ENCODE measurements around the gene KHDRBS2. TPM values are rescaled to one million over a fixed set of nuclear protein-coding genes. Genes with fewer than 3 reads are reported as not detected.

The KHDRBS2 gene
- polyA plus RNA-seq, 1 donor (not counting 4 experiments of a cell fraction or from before 2014, with no cell fraction given) = not detected

DNA sequence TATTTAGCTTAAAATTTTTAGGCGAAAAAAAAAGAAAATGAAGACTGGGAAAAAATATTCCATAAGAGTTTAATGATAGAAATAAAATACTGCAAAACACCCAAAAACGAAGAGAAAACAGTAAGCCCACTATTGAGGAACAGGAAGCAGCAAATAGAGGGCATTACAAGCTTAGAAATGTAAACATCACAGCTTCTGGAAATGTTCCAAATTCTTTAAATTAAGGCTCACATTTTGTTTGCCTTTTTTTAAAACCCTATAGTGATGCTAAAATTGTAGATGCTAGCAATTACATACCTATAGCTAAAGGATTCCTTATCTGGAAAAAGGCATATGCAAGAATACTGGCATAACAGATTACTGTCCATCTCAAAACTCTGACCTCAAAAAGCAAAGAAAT is 248.6 kb downstream of the KHDRBS2 start:
- Histone ChIP-seq H3K9ac (ENCODE audit: control insufficient read depth, extremely low read depth, insufficient read depth, low read length) (no peak overlapping the region), H3K9me1 (ENCODE audit: control insufficient read depth, extremely low read depth, insufficient read depth, low read length) (no peaks in the 10 kb centered on the region), H3K4me2 (ENCODE audit: control insufficient read depth, extremely low read depth, insufficient read depth, low read depth, low read length) (no peak overlapping the region), H3K36me3 (ENCODE audit: control insufficient read depth in 2 of 2, extremely low read depth in 1 of 2, insufficient read depth in 2 of 2, low read length in 2 of 2) (no peaks in the 10 kb centered on the region), H4K20me1 (ENCODE audit: control insufficient read depth, extremely low read depth, insufficient read depth, low read length) (no peaks in the 10 kb centered on the region), H3K79me2 (ENCODE audit: control insufficient read depth, insufficient read depth, low read length) (no peaks in the 10 kb centered on the region), H3K27me3 (ENCODE audit: control insufficient read depth, extremely low read depth, insufficient read depth, low read length) (no peaks in the 10 kb centered on the region), H3K9me3 (ENCODE audit: control insufficient read depth, low read depth, low read length) (peaks cover 2% of the 10 kb centered on the region), H2AFZ (ENCODE audit: control insufficient read depth, low read length) (no peak overlapping the region), H3K4me3 (ENCODE audit: control insufficient read depth in 2 of 3, extremely low read depth in 1 of 3, insufficient read depth in 2 of 3, low read depth in 1 of 3, low read length in 3 of 3) (no peak overlapping the region), H3K4me1 (ENCODE audit: control insufficient read depth, extremely low read depth, insufficient read depth, low read length) (no peaks in the 10 kb centered on the region), H3K27ac (ENCODE audit: control insufficient read depth, insufficient read depth, low read length) (no peak overlapping the region)
- dilution Hi-C loops (cut with MboI; ENCODE audit: extremely low pct_ligation_motif_present, low sequenced_read_pairs) = no loop called here
- FAIRE-seq (no peak), DNase-seq (ENCODE audit: low read depth, low spot score) (no peak)
- TF ChIP-seq, protein P1, sequence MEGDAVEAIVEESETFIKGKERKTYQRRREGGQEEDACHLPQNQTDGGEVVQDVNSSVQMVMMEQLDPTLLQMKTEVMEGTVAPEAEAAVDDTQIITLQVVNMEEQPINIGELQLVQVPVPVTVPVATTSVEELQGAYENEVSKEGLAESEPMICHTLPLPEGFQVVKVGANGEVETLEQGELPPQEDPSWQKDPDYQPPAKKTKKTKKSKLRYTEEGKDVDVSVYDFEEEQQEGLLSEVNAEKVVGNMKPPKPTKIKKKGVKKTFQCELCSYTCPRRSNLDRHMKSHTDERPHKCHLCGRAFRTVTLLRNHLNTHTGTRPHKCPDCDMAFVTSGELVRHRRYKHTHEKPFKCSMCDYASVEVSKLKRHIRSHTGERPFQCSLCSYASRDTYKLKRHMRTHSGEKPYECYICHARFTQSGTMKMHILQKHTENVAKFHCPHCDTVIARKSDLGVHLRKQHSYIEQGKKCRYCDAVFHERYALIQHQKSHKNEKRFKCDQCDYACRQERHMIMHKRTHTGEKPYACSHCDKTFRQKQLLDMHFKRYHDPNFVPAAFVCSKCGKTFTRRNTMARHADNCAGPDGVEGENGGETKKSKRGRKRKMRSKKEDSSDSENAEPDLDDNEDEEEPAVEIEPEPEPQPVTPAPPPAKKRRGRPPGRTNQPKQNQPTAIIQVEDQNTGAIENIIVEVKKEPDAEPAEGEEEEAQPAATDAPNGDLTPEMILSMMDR (optimal IDR thresholded peaks at IDR 0.05 in 1 of 3, IDR thresholded peaks at IDR 0.05 in 1 of 3, conservative IDR thresholded peaks at IDR 0.05 in 1 of 3; ENCODE audit: extremely low read depth in 1 of 3, insufficient read depth in 2 of 3, low read length in 3 of 3) = no peak
- no peak for TF ChIP-seq EZH2 (IDR thresholded peaks at IDR 0.05; ENCODE audit: low read length)

DNA sequence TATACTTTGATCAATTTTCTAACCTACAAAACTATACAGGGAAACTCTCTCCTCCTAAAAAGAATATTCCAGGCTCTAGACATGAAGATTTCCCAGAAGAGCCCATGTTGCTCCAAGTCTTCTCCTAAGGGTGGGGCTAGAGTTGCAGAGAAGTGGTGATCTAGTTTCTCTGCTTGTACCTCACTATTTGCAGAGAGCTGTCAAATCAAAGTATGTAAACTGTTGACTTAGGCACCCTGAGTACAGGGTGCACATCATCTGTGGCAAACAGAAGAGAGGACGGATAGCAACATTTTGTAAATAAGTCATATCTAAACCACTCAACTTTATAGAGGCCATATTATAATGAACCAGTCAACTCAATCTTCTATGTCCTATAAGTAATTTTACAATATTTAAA is 250.1 kb downstream of the KHDRBS2 start:
- dilution Hi-C loops (cut with MboI; ENCODE audit: extremely low pct_ligation_motif_present, low sequenced_read_pairs) = no loop called here
- Histone ChIP-seq H3K27ac (ENCODE audit: control insufficient read depth, insufficient read depth, low read length) (no peak overlapping the region), H3K4me2 (ENCODE audit: control insufficient read depth, extremely low read depth, insufficient read depth, low read depth, low read length) (no peak overlapping the region), H3K9me3 (ENCODE audit: control insufficient read depth, low read depth, low read length) (peaks cover 2% of the 10 kb centered on the region), H3K27me3 (ENCODE audit: control insufficient read depth, extremely low read depth, insufficient read depth, low read length) (no peaks in the 10 kb centered on the region), H3K36me3 (ENCODE audit: control insufficient read depth in 2 of 2, extremely low read depth in 1 of 2, insufficient read depth in 2 of 2, low read length in 2 of 2) (no peaks in the 10 kb centered on the region), H3K79me2 (ENCODE audit: control insufficient read depth, insufficient read depth, low read length) (no peaks in the 10 kb centered on the region), H3K9ac (ENCODE audit: control insufficient read depth, extremely low read depth, insufficient read depth, low read length) (no peak overlapping the region), H4K20me1 (ENCODE audit: control insufficient read depth, extremely low read depth, insufficient read depth, low read length) (no peaks in the 10 kb centered on the region), H3K4me3 (ENCODE audit: control insufficient read depth in 2 of 3, extremely low read depth in 1 of 3, insufficient read depth in 2 of 3, low read depth in 1 of 3, low read length in 3 of 3) (no peak overlapping the region), H3K4me1 (ENCODE audit: control insufficient read depth, extremely low read depth, insufficient read depth, low read length) (no peaks in the 10 kb centered on the region), H3K9me1 (ENCODE audit: control insufficient read depth, extremely low read depth, insufficient read depth, low read length) (no peaks in the 10 kb centered on the region), H2AFZ (ENCODE audit: control insufficient read depth, low read length) (no peak overlapping the region)
- DNase-seq (ENCODE audit: low read depth, low spot score) (no peak), FAIRE-seq (no peak)
- TF ChIP-seq, protein P1 (optimal IDR thresholded peaks at IDR 0.05 in 1 of 3, IDR thresholded peaks at IDR 0.05 in 1 of 3, conservative IDR thresholded peaks at IDR 0.05 in 1 of 3; ENCODE audit: extremely low read depth in 1 of 3, insufficient read depth in 2 of 3, low read length in 3 of 3) = no peak
- no peak for TF ChIP-seq EZH2 (IDR thresholded peaks at IDR 0.05; ENCODE audit: low read length)
